ENCODE results near the gene BRAT1. TPM values are rescaled to one million over a fixed set of nuclear protein-coding genes. Genes with fewer than 3 reads are reported as not detected.

Gene BRAT1
- total RNA-seq, 4 donors from 2014 or later, result 40.5 to 88.4 (median 60.6) TPM

- intact Hi-C loops (cut with DNase I; ENCODE audit: low total_unique reads), result no loop called here
- TF ChIP-seq CTCF (IDR thresholded peaks at IDR 0.05) (no peak), POLR2A (IDR thresholded peaks at IDR 0.05) (no peak)
- DNase-seq (ENCODE audit: low spot score in 2 of 2), result peak in 1 of 2 donors; percentile 88
- 32 to 46% methylated on average over 17 to 22 of the region's 22 CpGs for WGBS, 2 donors
- no peak overlapping the region for H3K4me3 ChIP-seq (ENCODE audit: low read depth, poor library complexity, severe bottlenecking)
These were observed 31.8 kb downstream of the BRAT1 start for GRCh38 chr7:2523461-2523936.

GRCh38 chr7:2522780-2523433 is 32.4 kb downstream of the BRAT1 start:
- peak overlapping the region; percentile 5 for H3K4me3 ChIP-seq (ENCODE audit: low read depth, poor library complexity, severe bottlenecking)
- WGBS, 2 donors, result 26 to 32% methylated on average over 19 of the region's 19 CpGs
- intact Hi-C loops (cut with DNase I; ENCODE audit: low total_unique reads), result no loop called here
- DNase-seq (ENCODE audit: low spot score in 2 of 2), result peak in 1 of 2 donors; percentile 89
- TF ChIP-seq POLR2A (IDR thresholded peaks at IDR 0.05) (no peak), CTCF (IDR thresholded peaks at IDR 0.05) (no peak)

- no peak for TF ChIP-seq CTCF (IDR thresholded peaks at IDR 0.05)
- TF ChIP-seq POLR2A (IDR thresholded peaks at IDR 0.05), result no peak
- intact Hi-C loops (cut with DNase I; ENCODE audit: low total_unique reads), result no loop called here
- H3K4me3 ChIP-seq (ENCODE audit: low read depth, poor library complexity, severe bottlenecking), result peak overlapping the region; percentile 24
- 14 to 15% methylated on average over 11 to 17 of the region's 17 CpGs for WGBS, 2 donors
- DNase-seq (ENCODE audit: low spot score in 2 of 2), result peak in 1 of 2 donors; percentile 88
These were observed 33.3 kb downstream of the BRAT1 start for GRCh38 chr7:2521952-2522591.

- DNase-seq (ENCODE audit: low spot score in 2 of 2), result no peak
- H3K4me3 ChIP-seq (ENCODE audit: low read depth, poor library complexity, severe bottlenecking), result peak overlapping the region; percentile 24
- WGBS, 2 donors, result 21 to 33% methylated on average over 3 to 12 of the region's 21 CpGs
- intact Hi-C loops (cut with DNase I; ENCODE audit: low total_unique reads), result no loop called here
- no peak for TF ChIP-seq POLR2A (IDR thresholded peaks at IDR 0.05)
- TF ChIP-seq CTCF (IDR thresholded peaks at IDR 0.05), result no peak
These were observed 34.0 kb downstream of the BRAT1 start for GRCh38 chr7:2521341-2521745.

DNA sequence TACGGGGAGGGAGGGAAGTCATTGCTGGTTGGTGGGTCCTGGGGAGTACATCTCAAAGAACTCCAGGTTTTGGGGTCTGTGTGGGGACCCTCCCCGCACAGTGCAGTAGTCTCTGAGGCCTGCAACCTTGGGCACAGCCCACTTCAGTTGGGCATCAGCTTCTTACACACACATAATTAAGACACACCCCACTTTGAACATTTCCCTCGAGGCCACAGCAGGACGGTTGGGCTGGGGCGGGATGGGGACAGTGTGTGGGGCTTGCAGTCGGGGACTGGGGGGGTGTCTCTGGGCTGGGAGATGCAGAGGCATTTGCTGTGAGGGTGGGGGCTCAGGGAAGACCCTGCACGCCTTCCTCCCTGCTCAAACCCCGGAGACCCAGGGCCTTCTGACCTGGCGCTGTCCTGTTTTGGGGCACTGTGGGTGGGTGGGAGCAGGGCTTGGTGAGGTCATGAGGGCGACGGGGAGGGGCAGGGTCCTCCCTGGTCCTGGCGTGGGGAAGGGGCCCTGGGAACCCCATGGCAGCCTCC is 34.5 kb downstream of the BRAT1 start:
- H3K4me3 ChIP-seq (ENCODE audit: low read depth, poor library complexity, severe bottlenecking), result peak overlapping the region; percentile 47
- intact Hi-C loops (cut with DNase I; ENCODE audit: low total_unique reads), result no loop called here
- DNase-seq (ENCODE audit: low spot score in 2 of 2), result no peak
- no peak for TF ChIP-seq POLR2A (IDR thresholded peaks at IDR 0.05)
- no peak for TF ChIP-seq CTCF (IDR thresholded peaks at IDR 0.05)
- 6 to 12% methylated on average over 11 to 12 of the region's 12 CpGs for WGBS, 2 donors

All from lower leg skin (tissue), 4 donors.